Ishikawa (cell line): ENCODE data around the gene CTDP1.

Source experiments
- CEBPB ChIP-seq: IDR thresholded peaks from 2 replicates; pipeline ENCODE4 v1.6.1; 2012
- CREB1 ChIP-seq: IDR thresholded peaks from 2 replicates; pipeline ENCODE4 v1.6.1; 2012; ENCODE audit warnings: low read depth
- EGR1 ChIP-seq: IDR thresholded peaks from 2 replicates; pipeline ENCODE4 v1.6.1; 2012
- EP300 ChIP-seq: IDR thresholded peaks from 2 replicates; pipeline ENCODE4 v1.6.1; 2012; ENCODE audit warnings: borderline replicate concordance
- FOXM1 ChIP-seq: IDR thresholded peaks from 2 replicates; pipeline ENCODE4 v1.6.1; 2012; ENCODE audit warnings: low read depth, borderline replicate concordance
- MAX ChIP-seq: IDR thresholded peaks from 2 replicates; pipeline ENCODE4 v1.6.1; 2012
- NFIC ChIP-seq: IDR thresholded peaks from 2 replicates; pipeline ENCODE4 v1.6.1; 2012
- RAD21 ChIP-seq: IDR thresholded peaks from 2 replicates; pipeline ENCODE4 v1.6.1; 2012; ENCODE audit warnings: low read depth
- REST ChIP-seq: IDR thresholded peaks from 2 replicates; pipeline ENCODE4 v1.6.1; 2012; ENCODE audit warnings: low read depth, mild to moderate bottlenecking
- TAF1 ChIP-seq: IDR thresholded peaks from 2 replicates; pipeline ENCODE4 v1.6.1; 2012; ENCODE audit warnings: low read depth, mild to moderate bottlenecking
- TCF12 ChIP-seq: IDR thresholded peaks from 2 replicates; pipeline ENCODE4 v1.6.1; 2012; ENCODE audit warnings: low read depth
- TEAD4 ChIP-seq: IDR thresholded peaks from 2 replicates; pipeline ENCODE4 v1.6.1; 2012
- USF1 ChIP-seq: IDR thresholded peaks from 2 replicates; pipeline ENCODE4 v1.6.1; 2012
- YY1 ChIP-seq: IDR thresholded peaks from 2 replicates; pipeline ENCODE4 v1.6.1; 2012; ENCODE audit warnings: low read depth
- ZBTB7A ChIP-seq: IDR thresholded peaks from 2 replicates; pipeline ENCODE4 v1.6.1; 2012; ENCODE audit warnings: low read depth

The CTDP1 gene

GRCh38 chr18:79697976-79698375 is 18.4 kb downstream of the CTDP1 start:
- TF ChIP-seq YY1 (no peak), REST (no peak), TCF12 (no peak), USF1 (no peak), CREB1 (no peak), EGR1 (no peak), RAD21 (no peak), MAX (no peak), TEAD4 (no peak), TAF1 (no peak), NFIC (no peak)

- TF ChIP-seq CREB1 (no peak), ZBTB7A (no peak), RAD21 (no peak), REST (no peak), FOXM1 (no peak), MAX (no peak), YY1 (no peak), TEAD4 (no peak), NFIC (no peak), TCF12 (no peak), TAF1 (no peak), CEBPB (no peak), EGR1 (no peak), EP300 (no peak), USF1 (no peak)
These were observed 19.2 kb downstream of the CTDP1 start for GRCh38 chr18:79698668-79699335.

- TF ChIP-seq USF1 (no peak), TAF1 (no peak), EP300 (no peak), EGR1 (no peak), REST (no peak), ZBTB7A (no peak), TEAD4 (no peak), CREB1 (no peak), RAD21 (no peak), NFIC (no peak), CEBPB (no peak), FOXM1 (no peak), TCF12 (no peak), MAX (no peak), YY1 (no peak)
These were observed 20.1 kb downstream of the CTDP1 start for GRCh38 chr18:79699653-79700052.

- TF ChIP-seq USF1 (no peak), TAF1 (no peak), TCF12 (no peak), EP300 (no peak)
These were observed 23.3 kb downstream of the CTDP1 start for GRCh38 chr18:79702906-79703305.
